Measurements from ENCODE around the gene ZIK1. TPM values are rescaled to one million over a fixed set of nuclear protein-coding genes. Genes with fewer than 3 reads are reported as not detected.

ZIK1 gene
- total and polyA plus RNA-seq, 9 of the 15 experiments (the other 6 are each of a cell fraction or from before 2014, with no cell fraction given): 0.03 to 0.42 (median 0.15) TPM; not detected in 1

- TF ChIP-seq MAZ (CRISPR knock-in tag; conservative IDR thresholded peaks at IDR 0.05 in 1 of 2, IDR thresholded peaks at IDR 0.05 in 1 of 2) (peak; percentile 73 to 82), FOXA3 (CRISPR knock-in tag; conservative IDR thresholded peaks at IDR 0.05 in 1 of 2, IDR thresholded peaks at IDR 0.05 in 1 of 2) (0 out of 4 replicates have a peak, but pooled peaks of 1 of the 2 experiments have one; percentile 31), ZBTB7A (IDR thresholded peaks at IDR 0.05; ENCODE audit: borderline replicate concordance, control insufficient read depth, low read depth, low read length) (peak; percentile 61; the same call in 1 of the 2 replicates), NFIX (CRISPR knock-in tag; IDR thresholded peaks at IDR 0.05; ENCODE audit: low read depth) (no peak)
Measured at GRCh38 chr19:57632987-57633831, 49.3 kb downstream of the ZIK1 start, which contains the start of gene ZNF211 (continued).

DNA sequence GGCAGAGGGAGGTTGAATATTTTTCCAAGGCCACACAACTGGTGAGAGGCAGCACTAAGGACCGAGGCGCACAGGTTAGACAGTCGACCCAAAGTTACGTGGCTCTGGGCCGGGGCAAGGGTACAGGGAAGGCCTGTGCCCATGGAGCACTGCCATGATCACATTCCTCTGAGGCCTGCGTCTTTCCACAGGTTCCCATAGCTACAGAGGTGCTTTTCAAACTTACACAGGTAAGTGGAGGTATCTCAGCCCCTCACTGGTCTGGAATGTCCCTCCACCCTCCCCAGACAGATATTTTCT, 49.8 kb downstream of the ZIK1 start:
- POLR2A ChIA-PET: no interaction called here
- WGBS (ENCODE audit: insufficient coverage, low coverage, missing lambda C conversion rate): 61% methylated on average over 6 of the region's 6 CpGs
- Histone ChIP-seq H3K4me1 (replicated peaks in 1 of 2; ENCODE audit: control insufficient read depth in 2 of 2, insufficient read depth in 2 of 2, low read length in 2 of 2) (peaks cover 6 to 11% of the 10 kb centered on the region in 2 experiments; a peak in 4 of 5 replicates), H3K4me3 (peak overlapping the region; percentile 63), H3K27me3 (ENCODE audit: control insufficient read depth in 2 of 2, insufficient read depth in 2 of 2, low read length in 2 of 2) (no peaks in the 10 kb centered on the region), H3K9ac (ENCODE audit: insufficient read depth in 1 of 2, low read depth in 2 of 2, low read length in 2 of 2) (0 out of 4 replicates have a peak overlapping the region, but pooled peaks of 1 of the 2 experiments have one; percentile 56), H3K79me2 (ENCODE audit: control insufficient read depth, insufficient read depth, low read length) (no peaks in the 10 kb centered on the region), H3K4me2 (ENCODE audit: insufficient read depth, low read length) (peak overlapping the region; percentile 90), H2AFZ (ENCODE audit: low read depth, low read length) (peak overlapping the region; percentile 95), H3K9me3 (replicated peaks; ENCODE audit: control insufficient read depth, insufficient read depth, low read depth, low read length) (peaks cover 12% of the 10 kb centered on the region), H4K20me1 (replicated peaks; ENCODE audit: control insufficient read depth, insufficient read depth, low read length) (no peaks in the 10 kb centered on the region), H3K27ac (ENCODE audit: extremely low read depth, low read depth, low read length) (no peak overlapping the region), H3K9me1 (ENCODE audit: control insufficient read depth, insufficient read depth, low read length) (no peaks in the 10 kb centered on the region), H3K36me3 (ENCODE audit: control insufficient read depth, insufficient read depth, low read length) (peaks cover 6% of the 10 kb centered on the region; the same call in 2 of the 3 replicates)
- in situ Hi-C loops (cut with MboI): no loop called here
- DNase-seq (ENCODE audit: extremely low read depth in 1 of 4, low spot score in 3 of 4) (no peak), FAIRE-seq (no peak), ATAC-seq (no peak)
- intact Hi-C loops (cut with micrococcal nuclease): no loop called here
- CTCF ChIA-PET (ENCODE audit: low intra/inter-chr PET ratio): no interaction called here
- no TSS peak for BruUV-seq (replicated peaks)
- TF ChIP-seq MCM7 (IDR thresholded peaks at IDR 0.05) (no peak), ZEB2 (IDR thresholded peaks at IDR 0.05) (no peak)
- TF ChIP-seq, protein P1, sequence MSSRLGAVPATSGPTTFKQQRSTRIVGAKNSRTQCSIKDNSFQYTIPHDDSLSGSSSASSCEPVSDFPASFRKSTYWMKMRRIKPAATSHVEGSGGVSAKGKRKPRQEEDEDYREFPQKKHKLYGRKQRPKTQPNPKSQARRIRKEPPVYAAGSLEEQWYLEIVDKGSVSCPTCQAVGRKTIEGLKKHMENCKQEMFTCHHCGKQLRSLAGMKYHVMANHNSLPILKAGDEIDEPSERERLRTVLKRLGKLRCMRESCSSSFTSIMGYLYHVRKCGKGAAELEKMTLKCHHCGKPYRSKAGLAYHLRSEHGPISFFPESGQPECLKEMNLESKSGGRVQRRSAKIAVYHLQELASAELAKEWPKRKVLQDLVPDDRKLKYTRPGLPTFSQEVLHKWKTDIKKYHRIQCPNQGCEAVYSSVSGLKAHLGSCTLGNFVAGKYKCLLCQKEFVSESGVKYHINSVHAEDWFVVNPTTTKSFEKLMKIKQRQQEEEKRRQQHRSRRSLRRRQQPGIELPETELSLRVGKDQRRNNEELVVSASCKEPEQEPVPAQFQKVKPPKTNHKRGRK (tag; IDR thresholded peaks at IDR 0.05): no peak
- TF ChIP-seq, protein P2, sequence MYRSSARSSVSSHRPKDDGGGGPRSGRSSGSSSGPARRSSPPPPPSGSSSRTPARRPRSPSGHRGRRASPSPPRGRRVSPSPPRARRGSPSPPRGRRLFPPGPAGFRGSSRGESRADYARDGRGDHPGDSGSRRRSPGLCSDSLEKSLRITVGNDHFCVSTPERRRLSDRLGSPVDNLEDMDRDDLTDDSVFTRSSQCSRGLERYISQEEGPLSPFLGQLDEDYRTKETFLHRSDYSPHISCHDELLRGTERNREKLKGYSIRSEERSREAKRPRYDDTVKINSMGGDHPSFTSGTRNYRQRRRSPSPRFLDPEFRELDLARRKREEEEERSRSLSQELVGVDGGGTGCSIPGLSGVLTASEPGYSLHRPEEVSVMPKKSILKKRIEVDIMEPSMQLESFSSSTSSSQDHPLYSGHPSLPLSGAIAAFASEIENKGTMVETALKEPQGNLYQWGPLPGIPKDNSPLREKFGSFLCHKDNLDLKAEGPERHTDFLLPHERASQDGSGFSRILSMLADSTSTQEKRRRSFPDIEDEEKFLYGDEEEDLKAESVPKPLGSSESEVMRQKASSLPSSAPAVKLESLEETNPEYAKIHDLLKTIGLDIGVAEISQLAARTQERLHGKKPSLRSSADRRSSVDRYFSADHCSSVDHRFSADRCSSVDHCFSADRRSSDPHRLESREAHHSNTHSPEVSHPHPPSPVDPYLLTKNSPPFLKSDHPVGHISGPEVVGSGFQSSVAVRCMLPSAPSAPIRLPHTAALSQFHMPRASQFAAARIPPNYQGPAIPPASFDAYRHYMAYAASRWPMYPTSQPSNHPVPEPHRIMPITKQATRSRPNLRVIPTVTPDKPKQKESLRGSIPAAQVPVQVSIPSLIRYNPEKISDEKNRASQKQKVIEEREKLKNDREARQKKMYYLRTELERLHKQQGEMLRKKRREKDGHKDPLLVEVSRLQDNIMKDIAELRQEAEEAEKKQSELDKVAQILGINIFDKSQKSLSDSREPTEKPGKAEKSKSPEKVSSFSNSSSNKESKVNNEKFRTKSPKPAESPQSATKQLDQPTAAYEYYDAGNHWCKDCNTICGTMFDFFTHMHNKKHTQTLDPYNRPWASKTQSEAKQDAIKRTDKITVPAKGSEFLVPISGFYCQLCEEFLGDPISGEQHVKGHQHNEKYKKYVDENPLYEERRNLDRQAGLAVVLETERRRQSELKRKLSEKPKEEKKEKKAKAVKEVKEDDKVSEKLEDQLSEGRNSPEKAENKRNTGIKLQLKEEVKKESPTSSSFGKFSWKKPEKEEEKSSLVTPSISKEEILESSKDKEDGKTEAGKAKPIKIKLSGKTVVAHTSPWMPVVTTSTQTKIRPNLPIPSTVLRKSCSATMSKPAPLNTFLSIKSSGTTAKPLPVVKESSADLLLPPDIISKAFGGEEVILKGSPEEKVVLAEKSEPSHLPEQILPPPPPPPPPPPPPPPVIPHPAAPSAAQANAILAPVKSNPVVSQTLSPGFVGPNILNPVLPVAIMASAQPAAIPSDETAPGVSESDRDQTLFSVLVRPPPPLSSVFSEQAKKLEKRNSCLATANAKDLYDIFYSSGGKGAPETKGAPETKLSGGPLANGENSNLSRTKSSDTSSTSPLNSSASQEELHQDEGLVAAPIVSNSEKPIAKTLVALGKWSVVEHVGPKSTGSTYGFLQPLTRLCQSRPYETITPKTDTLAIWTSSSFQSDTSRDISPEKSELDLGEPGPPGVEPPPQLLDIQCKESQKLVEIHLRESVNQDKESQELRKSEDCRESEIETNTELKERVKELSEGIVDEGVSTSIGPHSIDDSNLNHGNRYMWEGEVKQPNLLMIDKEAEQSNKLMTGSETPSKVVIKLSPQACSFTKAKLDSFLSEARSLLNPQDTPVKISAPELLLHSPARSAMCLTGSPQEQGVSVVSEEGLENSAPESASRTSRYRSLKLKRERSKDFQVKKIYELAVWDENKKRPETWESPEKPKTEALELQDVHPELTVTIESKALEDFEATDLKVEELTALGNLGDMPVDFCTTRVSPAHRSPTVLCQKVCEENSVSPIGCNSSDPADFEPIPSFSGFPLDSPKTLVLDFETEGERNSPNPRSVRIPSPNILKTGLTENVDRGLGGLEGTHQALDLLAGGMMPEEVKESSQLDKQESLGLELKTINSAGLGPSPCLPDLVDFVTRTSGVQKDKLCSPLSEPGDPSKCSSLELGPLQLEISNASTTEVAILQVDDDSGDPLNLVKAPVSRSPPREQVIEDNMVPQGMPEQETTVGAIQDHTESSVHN (IDR thresholded peaks at IDR 0.05; ENCODE audit: borderline replicate concordance in 1 of 2, low read depth in 1 of 2): no peak

All from K562 (cell line).